HG03432 (cell line): ENCODE measurements around the gene CLK4.

Source experiments
- ATAC-seq: cut with Tn5 transposase; IDR thresholded peaks from one replicate; pipeline ENCODE4 v1.9.1; 2021; ENCODE audit warnings: mild to moderate bottlenecking, moderate library complexity; ENCODE audit not compliant: unreplicated experiment

CLK4 gene

GRCh38 chr5:178589180-178590140, 37.4 kb downstream of the CLK4 start:
- ATAC-seq = no peak

GRCh38 chr5:178588769-178589168, 38.1 kb downstream of the CLK4 start:
- no peak for ATAC-seq

- ATAC-seq = no peak
Measured at GRCh38 chr5:178587763-178588611, 38.9 kb downstream of the CLK4 start.

- no peak for ATAC-seq
Measured at GRCh38 chr5:178586396-178586795, 40.5 kb downstream of the CLK4 start.

GRCh38 chr5:178585421-178585820, 41.4 kb downstream of the CLK4 start:
- ATAC-seq = peak; percentile 81

- ATAC-seq = no peak
Measured at GRCh38 chr5:178583279-178583678, 43.6 kb downstream of the CLK4 start.

- ATAC-seq = no peak
Measured at GRCh38 chr5:178582291-178582690, 44.6 kb downstream of the CLK4 start.

- ATAC-seq = no peak
Measured at GRCh38 chr5:178581621-178582020, 45.2 kb downstream of the CLK4 start.

GRCh38 chr5:178580271-178580955, 46.4 kb downstream of the CLK4 start:
- no peak for ATAC-seq

GRCh38 chr5:178577944-178578343, 48.9 kb downstream of the CLK4 start:
- no peak for ATAC-seq

- no peak for ATAC-seq
Measured at GRCh38 chr5:178577376-178577839, 49.4 kb downstream of the CLK4 start.

- no peak for ATAC-seq
Measured at GRCh38 chr5:178576591-178577351, 50.1 kb downstream of the CLK4 start.

GRCh38 chr5:178573216-178573615, 53.6 kb downstream of the CLK4 start:
- no peak for ATAC-seq

GRCh38 chr5:178572617-178573016, 54.2 kb downstream of the CLK4 start:
- no peak for ATAC-seq

GRCh38 chr5:178569485-178569884, 57.4 kb downstream of the CLK4 start:
- ATAC-seq = no peak

GRCh38 chr5:178564811-178565550, 61.9 kb downstream of the CLK4 start:
- no peak for ATAC-seq

- ATAC-seq = no peak
Measured at GRCh38 chr5:178564397-178564796, 62.5 kb downstream of the CLK4 start.

- ATAC-seq = no peak
Measured at GRCh38 chr5:178563621-178564020, 63.2 kb downstream of the CLK4 start.

- ATAC-seq = no peak
Measured at GRCh38 chr5:178561746-178562264, 65.0 kb downstream of the CLK4 start.
